ENCODE results near the gene SPOUT1.

GRCh38 chr9:128860937-128861336 lies 31.3 kb upstream of the SPOUT1 start:
- no peak for TF ChIP-seq POLR2A (IDR thresholded peaks at IDR 0.05; ENCODE audit: borderline replicate concordance, extremely low read depth, insufficient read depth, insufficient read length)
- no peak for TF ChIP-seq CTCF (IDR thresholded peaks at IDR 0.05 in 2 of 3, conservative IDR thresholded peaks at IDR 0.05 in 1 of 3; ENCODE audit: borderline replicate concordance in 1 of 3, insufficient read depth in 1 of 3, low read depth in 2 of 3, low read length in 2 of 3)
- no peak for TF ChIP-seq SIN3A (IDR thresholded peaks at IDR 0.05; ENCODE audit: low read depth)
- no peak for TF ChIP-seq SRF (IDR thresholded peaks at IDR 0.05; ENCODE audit: low read depth)
- TF ChIP-seq ZBTB33 (IDR thresholded peaks at IDR 0.05; ENCODE audit: extremely low read depth, insufficient replicate concordance, low read length) = no peak
- no peak for TF ChIP-seq POLR2AphosphoS5 (IDR thresholded peaks at IDR 0.05; ENCODE audit: low read depth, low read length)
- no peak for TF ChIP-seq CEBPB (IDR thresholded peaks at IDR 0.05; ENCODE audit: low read depth)
- no peak for TF ChIP-seq REST (IDR thresholded peaks at IDR 0.05; ENCODE audit: low read depth)
- TF ChIP-seq EZH2 (IDR thresholded peaks at IDR 0.05) = no peak
- no peak for TF ChIP-seq JUND (IDR thresholded peaks at IDR 0.05)
- TF ChIP-seq YY1 (IDR thresholded peaks at IDR 0.05; ENCODE audit: extremely low read depth, insufficient replicate concordance, low read depth, low read length) = no peak
- no peak for TF ChIP-seq FOSL1 (IDR thresholded peaks at IDR 0.05; ENCODE audit: low read depth)

Data from HCT116 (cell line).